Osteocyte (in vitro differentiated cells): ENCODE measurements around the gene SEMA4G. TPM values are rescaled to one million over a fixed set of nuclear protein-coding genes. Genes with fewer than 3 reads are reported as not detected.

ENCODE experiments used
- DNase-seq: peaks from one replicate; pipeline ENCODE4 v3.0.0; 2021; ENCODE audit warnings: mixed read lengths; ENCODE audit not compliant: unreplicated experiment; ENCODE audit errors: extremely low spot score
- H3K27ac Mint-ChIP-seq: one replicate; pipeline ENCODE4 v1.8.0; 2021; ENCODE audit warnings: mild to moderate bottlenecking, mixed read lengths; ENCODE audit not compliant: unreplicated experiment
- H3K27me3 Mint-ChIP-seq: one replicate; pipeline ENCODE4 v1.8.0; 2021; ENCODE audit warnings: mixed read lengths; ENCODE audit not compliant: unreplicated experiment
- H3K36me3 Mint-ChIP-seq: one replicate; pipeline ENCODE4 v1.8.0; 2021; ENCODE audit warnings: mixed read lengths; ENCODE audit not compliant: unreplicated experiment
- H3K4me1 Mint-ChIP-seq: one replicate; pipeline ENCODE4 v1.8.0; 2021; ENCODE audit warnings: mixed read lengths; ENCODE audit not compliant: unreplicated experiment
- H3K4me3 Mint-ChIP-seq: one replicate; pipeline ENCODE4 v1.8.0; 2021; ENCODE audit warnings: mild to moderate bottlenecking, moderate library complexity, mixed read lengths; ENCODE audit not compliant: unreplicated experiment
- H3K9me3 Mint-ChIP-seq: one replicate; pipeline ENCODE4 v1.8.0; 2021; ENCODE audit warnings: mixed read lengths; ENCODE audit not compliant: unreplicated experiment
- total RNA-seq: library from RNA; stranded (reverse); gene quantifications from 2 replicates; pipeline ENCODE4 v1.2.1, GENCODE V29; 2021
- TF ChIP-seq, protein P1 (sequence below): fragments of 200-600 bp; sonication (generic); IDR thresholded peaks from 2 replicates; pipeline ENCODE4 v1.5.0; 2021; ENCODE audit warnings: antibody characterized with exemption, mild to moderate bottlenecking, moderate library complexity

The SEMA4G gene
- total RNA-seq, 1 donor from 2014 or later = 7.1 TPM

DNA sequence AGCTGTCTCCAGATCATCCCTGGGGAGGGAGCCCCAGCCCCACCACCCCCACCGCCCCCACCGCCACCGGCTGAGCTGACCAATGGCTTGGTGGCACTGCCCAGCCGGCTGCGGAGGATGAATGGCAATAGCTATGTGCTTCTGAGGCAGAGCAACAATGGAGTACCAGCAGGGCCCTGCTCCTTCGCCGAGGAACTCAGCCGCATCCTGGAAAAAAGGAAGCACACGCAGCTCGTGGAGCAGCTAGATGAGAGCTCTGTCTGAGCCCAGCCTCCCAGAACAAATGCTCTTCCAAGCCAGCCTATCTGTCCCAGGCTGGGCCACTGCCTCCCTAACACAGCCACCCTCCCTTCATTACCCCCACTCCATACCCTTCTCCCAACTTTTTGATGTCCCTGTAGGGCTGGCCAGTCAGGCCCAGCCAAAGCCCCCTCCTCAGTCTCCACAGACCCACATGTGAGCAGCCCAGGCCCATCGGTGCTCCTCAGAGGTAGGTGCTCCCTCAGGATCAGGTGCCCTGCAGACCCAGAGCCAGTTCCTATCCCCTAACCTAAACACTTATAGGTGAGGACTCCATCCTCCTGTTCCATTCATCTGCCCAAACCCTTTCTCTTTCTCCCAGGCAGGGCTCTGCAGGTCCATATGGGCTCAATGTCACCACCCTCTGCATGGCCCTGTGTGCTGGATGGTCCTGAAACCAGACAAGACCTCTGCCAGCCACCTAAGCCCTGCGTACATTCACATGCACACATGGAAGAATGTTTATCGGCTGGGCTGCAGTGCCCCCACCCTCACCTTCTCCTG, 14.8 kb downstream of the SEMA4G start:
- no peak overlapping the region for H3K4me3 Mint-ChIP-seq
- TF ChIP-seq, protein P1, sequence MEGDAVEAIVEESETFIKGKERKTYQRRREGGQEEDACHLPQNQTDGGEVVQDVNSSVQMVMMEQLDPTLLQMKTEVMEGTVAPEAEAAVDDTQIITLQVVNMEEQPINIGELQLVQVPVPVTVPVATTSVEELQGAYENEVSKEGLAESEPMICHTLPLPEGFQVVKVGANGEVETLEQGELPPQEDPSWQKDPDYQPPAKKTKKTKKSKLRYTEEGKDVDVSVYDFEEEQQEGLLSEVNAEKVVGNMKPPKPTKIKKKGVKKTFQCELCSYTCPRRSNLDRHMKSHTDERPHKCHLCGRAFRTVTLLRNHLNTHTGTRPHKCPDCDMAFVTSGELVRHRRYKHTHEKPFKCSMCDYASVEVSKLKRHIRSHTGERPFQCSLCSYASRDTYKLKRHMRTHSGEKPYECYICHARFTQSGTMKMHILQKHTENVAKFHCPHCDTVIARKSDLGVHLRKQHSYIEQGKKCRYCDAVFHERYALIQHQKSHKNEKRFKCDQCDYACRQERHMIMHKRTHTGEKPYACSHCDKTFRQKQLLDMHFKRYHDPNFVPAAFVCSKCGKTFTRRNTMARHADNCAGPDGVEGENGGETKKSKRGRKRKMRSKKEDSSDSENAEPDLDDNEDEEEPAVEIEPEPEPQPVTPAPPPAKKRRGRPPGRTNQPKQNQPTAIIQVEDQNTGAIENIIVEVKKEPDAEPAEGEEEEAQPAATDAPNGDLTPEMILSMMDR = no peak
- no peaks in the 10 kb centered on the region for H3K9me3 Mint-ChIP-seq
- H3K27me3 Mint-ChIP-seq = no peaks in the 10 kb centered on the region
- peaks cover 17% of the 10 kb centered on the region for H3K36me3 Mint-ChIP-seq
- H3K4me1 Mint-ChIP-seq = peaks cover 22% of the 10 kb centered on the region
- DNase-seq = no peak
- no peak overlapping the region for H3K27ac Mint-ChIP-seq

DNA sequence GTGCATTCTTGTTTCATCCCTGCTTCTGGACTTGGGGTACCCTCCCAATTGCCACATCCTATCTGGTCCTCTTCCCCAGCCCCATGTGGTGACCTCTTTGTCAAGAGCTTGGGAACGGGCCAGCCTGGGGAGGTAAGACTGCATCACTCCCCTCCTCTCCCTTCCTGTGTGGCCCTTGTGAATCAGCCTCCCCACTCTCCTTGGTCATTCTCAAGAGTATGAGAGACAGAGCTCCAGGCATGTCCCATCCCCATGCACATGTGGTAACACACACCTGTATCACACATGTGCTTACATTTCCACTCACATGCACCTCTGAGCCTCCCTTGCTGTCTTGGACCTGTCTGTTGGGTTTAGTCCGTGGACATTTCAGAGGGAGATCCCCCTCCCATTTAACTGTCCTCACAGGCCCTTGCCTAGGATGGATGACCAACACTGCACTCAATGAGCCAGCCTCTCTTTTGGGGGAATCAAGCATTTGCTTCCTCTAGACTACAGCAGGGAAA, 15.4 kb downstream of the SEMA4G start:
- H3K36me3 Mint-ChIP-seq = peaks cover 15% of the 10 kb centered on the region
- H3K4me3 Mint-ChIP-seq = no peak overlapping the region
- no peaks in the 10 kb centered on the region for H3K27me3 Mint-ChIP-seq
- no peak for DNase-seq
- no peaks in the 10 kb centered on the region for H3K9me3 Mint-ChIP-seq
- TF ChIP-seq, protein P1 = no peak
- H3K4me1 Mint-ChIP-seq = peaks cover 23% of the 10 kb centered on the region
- H3K27ac Mint-ChIP-seq = no peak overlapping the region

DNA sequence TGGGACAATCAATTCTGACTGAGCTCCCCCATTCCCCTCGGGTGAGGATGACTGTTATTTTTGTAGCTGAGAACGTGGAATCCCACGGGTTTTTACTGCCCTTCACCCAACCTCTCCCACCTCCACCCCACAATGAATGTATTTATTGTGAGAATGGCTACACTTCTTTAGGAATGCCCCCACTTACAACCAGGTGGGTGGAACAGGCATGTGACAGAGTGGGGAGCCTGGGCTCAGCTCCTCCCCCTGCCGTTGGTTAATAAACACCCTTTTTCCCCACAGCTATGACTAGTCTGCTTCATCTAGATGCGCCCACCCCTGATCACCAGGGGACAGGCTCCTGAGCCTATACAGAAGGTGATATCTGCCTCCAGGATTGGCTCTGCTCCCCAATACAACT, 16.0 kb downstream of the SEMA4G start:
- TF ChIP-seq, protein P1 = no peak
- H3K4me1 Mint-ChIP-seq = peaks cover 23% of the 10 kb centered on the region
- H3K27ac Mint-ChIP-seq = no peak overlapping the region
- no peaks in the 10 kb centered on the region for H3K9me3 Mint-ChIP-seq
- DNase-seq = no peak
- peak overlapping the region; percentile 94 for H3K4me3 Mint-ChIP-seq
- H3K36me3 Mint-ChIP-seq = peaks cover 15% of the 10 kb centered on the region
- no peaks in the 10 kb centered on the region for H3K27me3 Mint-ChIP-seq

DNA sequence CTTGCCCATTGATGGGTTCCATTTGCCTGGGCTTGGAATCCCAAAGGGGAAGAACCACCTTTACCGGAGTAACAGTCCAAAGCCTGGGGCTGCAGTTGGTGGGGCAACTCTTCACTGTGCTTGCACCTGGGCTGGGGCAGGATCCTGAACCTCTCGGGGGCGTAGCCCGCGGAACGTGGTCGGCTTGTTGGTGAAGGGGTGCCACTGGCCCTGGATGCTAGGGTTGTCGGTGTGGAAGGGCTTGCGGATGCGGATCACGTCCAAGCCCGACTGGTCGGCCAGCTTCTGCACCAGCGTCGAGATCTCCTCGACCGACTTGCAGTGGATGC, 17.3 kb downstream of the SEMA4G start:
- Mint-ChIP-seq H3K4me3 (peak overlapping the region; percentile 94), H3K9me3 (no peaks in the 10 kb centered on the region), H3K36me3 (peaks cover 20% of the 10 kb centered on the region), H3K27me3 (no peaks in the 10 kb centered on the region), H3K27ac (peak overlapping the region; percentile 38), H3K4me1 (peaks cover 23% of the 10 kb centered on the region)
- TF ChIP-seq, protein P1 = no peak
- no peak for DNase-seq

DNA sequence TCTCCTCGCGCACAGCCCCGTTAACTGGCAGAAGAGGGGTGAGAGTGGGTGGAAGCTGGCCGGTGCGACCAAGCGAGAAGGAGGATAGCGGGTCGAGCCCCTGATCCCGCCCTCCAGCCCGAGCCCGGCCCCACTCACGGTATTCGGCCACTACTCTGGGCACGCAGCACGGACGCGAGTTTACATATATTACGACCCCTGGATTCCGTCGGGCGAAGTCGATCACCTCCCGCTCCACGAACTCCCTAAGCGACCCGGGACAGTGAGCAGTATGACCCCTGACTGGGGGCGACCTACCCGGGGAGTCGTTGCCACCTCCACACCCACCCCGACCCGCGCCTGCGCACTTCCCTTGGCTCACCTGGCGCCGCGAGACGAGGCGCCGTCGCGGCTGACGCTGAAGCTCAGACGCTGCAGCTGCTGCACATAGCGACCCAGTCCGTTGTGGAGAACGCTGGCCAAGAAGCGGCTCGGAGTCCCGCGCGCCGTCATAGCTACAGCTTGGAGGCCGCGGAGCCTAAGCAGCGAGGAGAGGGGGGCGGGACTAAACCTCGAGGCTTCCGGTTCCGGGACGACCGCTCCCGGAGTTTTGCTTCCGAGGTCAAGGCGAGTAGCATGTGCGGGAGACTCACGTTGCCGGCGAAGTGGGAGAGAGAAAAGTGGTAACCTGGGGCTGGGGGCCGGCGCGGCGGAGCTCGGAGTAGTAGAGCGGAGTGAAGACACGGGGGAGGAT, 17.8 kb downstream of the SEMA4G start, which contains the start of the genes MRPL43 and TWNK:
TSS of gene MRPL43 (minus strand) at position 546 of the 733 bp plus-strand sequence. CDS start at position 492, 54 bp downstream.
TSS of gene TWNK (plus strand) at position 592 of the 733 bp plus-strand sequence. CDS start 668 bp downstream, outside the sequence.
- H3K27me3 Mint-ChIP-seq = no peaks in the 10 kb centered on the region
- peak within 1 kb of the TSS; percentile 94 for H3K4me3 Mint-ChIP-seq
- TF ChIP-seq, protein P1 = no peak
- H3K9me3 Mint-ChIP-seq = no peaks in the 10 kb centered on the region
- peak within 1 kb of the TSS; percentile 79 for H3K27ac Mint-ChIP-seq
- peaks cover 18% of the 10 kb centered on the region for H3K36me3 Mint-ChIP-seq
- DNase-seq = peak; percentile 91
- H3K4me1 Mint-ChIP-seq = peaks cover 23% of the 10 kb centered on the region
